Caco-2 (cell line): Measurements from ENCODE around the gene NPAS3. TPM values are rescaled to one million over a fixed set of nuclear protein-coding genes. Genes with fewer than 3 reads are reported as not detected.

ENCODE experiments used
- BruUV-seq: library from RNA; stranded (reverse); fragments of 400-500 nt; replicated peaks from 2 replicates; lab custom pipeline; 2021; lab: Mats Ljungman, UMichigan
- CTCF ChIA-PET: fragments of 300-600 bp; sonication (Branson Sonifier 250); formaldehyde crosslinking; loops from one replicate; lab custom pipeline; 2022; ENCODE audit warnings: antibody characterized with exemption; lab: Charles Lee
- POLR2A ChIA-PET: fragments of 300-600 bp; sonication (Branson Sonifier 250); formaldehyde crosslinking; loops from one replicate; lab custom pipeline; 2022; ENCODE audit warnings: antibody characterized with exemption; lab: Charles Lee
- DNase-seq, 2 experiments: peaks; one replicate each; pipeline versions ENCODE4 v3.0.0 to v3.0.0-alpha.2; 2020 to 2022
- H3K27me3 ChIP-seq: replicated peaks from 2 replicates; pipeline ENCODE4 v1.6.0; 2011; ENCODE audit warnings: low read length; ENCODE audit not compliant: control insufficient read depth, insufficient read depth
- H3K36me3 ChIP-seq: 2 replicates; pipeline ENCODE4 v1.5.1; 2011; ENCODE audit warnings: low read length; ENCODE audit not compliant: control insufficient read depth, insufficient read depth
- H3K4me1 ChIP-seq: fragments of 250-450 bp; sonication (Bioruptor Pico); 2 replicates; pipeline ENCODE4 v1.5.1; 2020; ENCODE audit warnings: mild to moderate bottlenecking
- H3K4me3 ChIP-seq: 2 replicates; pipeline ENCODE4 v1.5.1; 2011; ENCODE audit warnings: low read depth, mild to moderate bottlenecking, control low read depth, low read length
- H3K9me3 ChIP-seq: fragments of 250-450 bp; sonication (Bioruptor Pico); 2 replicates; pipeline ENCODE4 v1.5.1; 2020; ENCODE audit warnings: mild to moderate bottlenecking, moderate library complexity
- H3K27ac Mint-ChIP-seq: one replicate; pipeline ENCODE4 v1.8.0; 2022; ENCODE audit warnings: mixed read lengths; ENCODE audit not compliant: unreplicated experiment
- H3K27me3 Mint-ChIP-seq: one replicate; pipeline ENCODE4 v1.8.0; 2022; ENCODE audit warnings: mixed read lengths; ENCODE audit not compliant: insufficient read depth, unreplicated experiment
- H3K36me3 Mint-ChIP-seq: one replicate; pipeline ENCODE4 v1.8.0; 2022; ENCODE audit warnings: mild to moderate bottlenecking, mixed read lengths; ENCODE audit not compliant: insufficient read depth, unreplicated experiment
- H3K4me1 Mint-ChIP-seq: one replicate; pipeline ENCODE4 v1.8.0; 2022; ENCODE audit warnings: low read depth, mixed read lengths; ENCODE audit not compliant: unreplicated experiment
- H3K4me3 Mint-ChIP-seq: one replicate; pipeline ENCODE4 v1.8.0; 2022; ENCODE audit warnings: mild to moderate bottlenecking, moderate library complexity, mixed read lengths; ENCODE audit not compliant: unreplicated experiment
- H3K9me3 Mint-ChIP-seq: one replicate; pipeline ENCODE4 v1.8.0; 2022; ENCODE audit warnings: mixed read lengths; ENCODE audit not compliant: unreplicated experiment
- CTCF ChIP-seq, 2 experiments: fragments of 200-600 bp in 1 of 2; IDR thresholded peaks; 1 replicate in 1 of 2; 2 replicates in 1 of 2; pipeline versions ENCODE4 v1.5.1 to v1.8.0; 2011 to 2022; ENCODE audit warnings: antibody characterized with exemption in 1 of 2, control low read depth in 1 of 2, inconsistent platforms in 1 of 2, low read depth in 1 of 2, low read length in 1 of 2, mild to moderate bottlenecking in 1 of 2, moderate library complexity in 1 of 2; ENCODE audit not compliant: insufficient read depth in 1 of 2, severe bottlenecking in 1 of 2, unreplicated experiment in 1 of 2
- intact Hi-C: fragments of 100-400 bp; cut with micrococcal nuclease; formaldehyde crosslinking; loops from one replicate; pipeline ENCODE4 v1.10.0; 2022; ENCODE audit not compliant: unreplicated experiment
- total RNA-seq: library from RNA; stranded (reverse); gene quantifications from 2 replicates; pipeline ENCODE4 v1.2.3, GENCODE V29; 2022

NPAS3 gene
- total RNA-seq, 1 experiment from 2014 or later, result not detected

GRCh38 chr14:33661101-33661500 is 722.4 kb downstream of the NPAS3 start:
- POLR2A ChIA-PET, result no interaction called here
- no TSS peak for BruUV-seq

GRCh38 chr14:33668066-33668465 is 729.4 kb downstream of the NPAS3 start:
- intact Hi-C loops, result no loop called here
- peaks cover 4% of the 10 kb centered on the region for H3K27me3 Mint-ChIP-seq
- no peak overlapping the region for H3K4me3 ChIP-seq
- BruUV-seq, result no TSS peak
- H3K36me3 Mint-ChIP-seq, result no peaks in the 10 kb centered on the region
- no peaks in the 10 kb centered on the region for H3K36me3 ChIP-seq
- no peak overlapping the region for H3K27ac Mint-ChIP-seq
- peaks cover 6% of the 10 kb centered on the region for H3K4me1 Mint-ChIP-seq
- H3K27me3 ChIP-seq, result no peaks in the 10 kb centered on the region
- no peak for DNase-seq
- H3K9me3 ChIP-seq, result no peaks in the 10 kb centered on the region
- POLR2A ChIA-PET, result no interaction called here
- H3K4me3 Mint-ChIP-seq, result no peak overlapping the region
- no peak for TF ChIP-seq CTCF (IDR thresholded peaks at IDR 0.05; ENCODE audit: insufficient read depth in 1 of 2, low read depth in 1 of 2, low read length in 1 of 2, severe bottlenecking in 1 of 2, unreplicated experiment in 1 of 2)
- peaks cover 12% of the 10 kb centered on the region for H3K9me3 Mint-ChIP-seq
- CTCF ChIA-PET, result interaction anchor here (0.6 kb wide), 1 partner anchor 99 kb away, joined by 3 read pairs; no protein-coding TSS in a partner anchor
- no peaks in the 10 kb centered on the region for H3K4me1 ChIP-seq

More at GRCh38 chr14:33661101-33661500, 722.4 kb downstream of the NPAS3 start:
- Mint-ChIP-seq H3K4me1 (no peaks in the 10 kb centered on the region), H3K27me3 (peaks cover 17% of the 10 kb centered on the region), H3K36me3 (no peaks in the 10 kb centered on the region), H3K4me3 (no peak overlapping the region), H3K27ac (no peak overlapping the region), H3K9me3 (peaks cover 12% of the 10 kb centered on the region)
- CTCF ChIA-PET, result interaction anchor here (0.6 kb wide), 1 partner anchor 186 kb away, joined by 5 read pairs; no protein-coding TSS in a partner anchor
- intact Hi-C loops, result no loop called here
- Histone ChIP-seq H3K9me3 (no peaks in the 10 kb centered on the region), H3K27me3 (no peaks in the 10 kb centered on the region), H3K4me1 (no peaks in the 10 kb centered on the region), H3K36me3 (no peaks in the 10 kb centered on the region), H3K4me3 (no peak overlapping the region)
- TF ChIP-seq CTCF (IDR thresholded peaks at IDR 0.05; ENCODE audit: insufficient read depth in 1 of 2, low read depth in 1 of 2, low read length in 1 of 2, severe bottlenecking in 1 of 2, unreplicated experiment in 1 of 2), result no peak
- DNase-seq, result no peak

- Histone ChIP-seq H3K4me3 (no peak overlapping the region), H3K36me3 (no peaks in the 10 kb centered on the region), H3K9me3 (no peaks in the 10 kb centered on the region), H3K27me3 (no peaks in the 10 kb centered on the region), H3K4me1 (no peaks in the 10 kb centered on the region)
- no TSS peak for BruUV-seq
- Mint-ChIP-seq H3K36me3 (no peaks in the 10 kb centered on the region), H3K9me3 (peaks cover 7% of the 10 kb centered on the region), H3K4me1 (peaks cover 6% of the 10 kb centered on the region), H3K4me3 (no peak overlapping the region), H3K27me3 (peaks cover 4% of the 10 kb centered on the region), H3K27ac (no peak overlapping the region)
- intact Hi-C loops, result no loop called here
- ChIA-PET POLR2A (no interaction called here), CTCF (no interaction called here)
- TF ChIP-seq CTCF (IDR thresholded peaks at IDR 0.05; ENCODE audit: insufficient read depth in 1 of 2, low read depth in 1 of 2, low read length in 1 of 2, severe bottlenecking in 1 of 2, unreplicated experiment in 1 of 2), result no peak
- no peak for DNase-seq
Observed at GRCh38 chr14:33669111-33669510, 730.4 kb downstream of the NPAS3 start.
